Psoas muscle (tissue), 8 donors: ENCODE data around the gene RIMS1. TPM values are rescaled to one million over a fixed set of nuclear protein-coding genes. Genes with fewer than 3 reads are reported as not detected.

Experiments
- ATAC-seq, 4 donors: fragments of 200-7000 bp; cut with Tn5 transposase; one replicate each; pipeline ENCODE4 v1.9.1; 2020; ENCODE audit warnings: moderate library complexity in 3 of 4, mild to moderate bottlenecking in 2 of 4
- DNase-seq, 2 donors: peaks; one replicate each; pipeline ENCODE4 v3.0.0-alpha.2; 2020
- H3K27ac ChIP-seq: fragments of 200-600 bp; one replicate; pipeline ENCODE4 v1.8.0; 2022
- H3K27me3 ChIP-seq, 3 donors: fragments of 200-600 bp in 1 of 3; one replicate each; pipeline versions ENCODE4 v1.6.1 to v1.8.0; 2013 to 2022; ENCODE audit warnings: low read length in 2 of 3, mild to moderate bottlenecking in 2 of 3, moderate library complexity in 1 of 3; ENCODE audit not compliant: insufficient read depth in 3 of 3
- H3K36me3 ChIP-seq, 2 donors: fragments of 200-600 bp in 1 of 2; one replicate each; pipeline versions ENCODE4 v1.6.1 to v1.8.0; 2013 to 2022; ENCODE audit warnings: low read depth in 1 of 2, mild to moderate bottlenecking in 1 of 2, moderate library complexity in 1 of 2; ENCODE audit not compliant: insufficient read depth in 1 of 2
- H3K4me1 ChIP-seq: fragments of 200-600 bp; one replicate; pipeline ENCODE4 v1.8.0; 2022
- H3K4me3 ChIP-seq: fragments of 200-600 bp; one replicate; pipeline ENCODE4 v1.8.0; 2022; ENCODE audit warnings: mild to moderate bottlenecking
- H3K9me3 ChIP-seq: fragments of 200-600 bp; one replicate; pipeline ENCODE4 v1.8.0; 2022
- WGBS, 3 donors: extraction: QIAGEN DNeasy Blood & Tissue Kit; methylation state at CpG; one replicate each; pipeline versions ENCODE4 v1.1.6 to v1.1.7; 2013; 5-methylcytosine and 5-hydroxymethylcytosine counted together
- intact Hi-C, 2 donors: fragments of 100-400 bp; cut with DNase I; formaldehyde crosslinking; loops; one replicate each; pipeline versions ENCODE4 v1.11.0 to v1.14.2; 2022
- polyA plus RNA-seq, 3 donors: library from polyadenylated mRNA; stranded (reverse); fragments of 200-250 nt; gene quantifications; one replicate each; pipeline ENCODE4 v1.2.3, GENCODE V29; 2013
- total RNA-seq, 4 donors: library from RNA; stranded (reverse); fragmentation: NEBNext Ultra II Directional in 2 of 4; extraction: Animal tissue kit (Norgen Biotek cat#: 25700) in 2 of 4; gene quantifications; one replicate each; pipeline versions ENCODE4 v1.2.1 to v1.2.4, GENCODE V29; 2021 to 2023
- TF ChIP-seq, protein P1 (sequence below): fragments of 200-600 bp; IDR thresholded peaks from one replicate; pipeline ENCODE4 v1.8.0; 2022; ENCODE audit warnings: antibody characterized with exemption
- donor health status: healthy with polysubstance abuse.
- donor health status: DM: no; HTN: no; CAD: no; lungs with moderate emphysema.
- donor health status: Bipolar disorder and iron deficiency.
- donor health status: healthy.
- donor health status: DM: yes; HTN: yes; CAD: no.
- donor health status: DM: no; HTN: no; CAD: no.
- donor health status: DM: no; HTN: no; CAD: no.
- donor health status: DM: yes; HTN: yes; CAD: no.

The RIMS1 gene
- total and polyA plus RNA-seq, 7 donors, result 0.03 to 2.0 (median 0.22) TPM

DNA sequence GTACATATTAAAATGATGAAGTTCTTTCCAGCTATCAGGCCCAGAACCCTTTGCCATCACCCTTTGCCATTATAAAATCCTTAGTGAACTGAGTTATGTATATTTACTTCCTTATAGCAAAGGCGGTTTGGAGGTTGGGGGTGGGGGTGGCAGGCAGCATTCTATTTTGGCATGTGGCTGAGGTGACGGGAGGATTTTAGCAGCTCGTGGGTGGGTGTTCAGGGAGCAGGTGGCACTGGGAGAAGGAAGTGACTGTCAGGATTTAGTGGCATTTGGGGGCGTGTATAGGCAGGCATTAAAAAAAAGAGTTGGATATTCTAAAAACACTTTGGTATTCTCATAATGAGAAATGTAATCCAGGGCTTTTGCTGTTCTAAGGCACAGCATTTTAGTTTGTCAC, 150.7 kb downstream of the RIMS1 start:
- ATAC-seq (no peak), DNase-seq (no peak)
- no peaks in the 10 kb centered on the region for H3K27me3 ChIP-seq
- intact Hi-C loops, result no loop called here
- no peak overlapping the region for H3K27ac ChIP-seq
- TF ChIP-seq, protein P1, sequence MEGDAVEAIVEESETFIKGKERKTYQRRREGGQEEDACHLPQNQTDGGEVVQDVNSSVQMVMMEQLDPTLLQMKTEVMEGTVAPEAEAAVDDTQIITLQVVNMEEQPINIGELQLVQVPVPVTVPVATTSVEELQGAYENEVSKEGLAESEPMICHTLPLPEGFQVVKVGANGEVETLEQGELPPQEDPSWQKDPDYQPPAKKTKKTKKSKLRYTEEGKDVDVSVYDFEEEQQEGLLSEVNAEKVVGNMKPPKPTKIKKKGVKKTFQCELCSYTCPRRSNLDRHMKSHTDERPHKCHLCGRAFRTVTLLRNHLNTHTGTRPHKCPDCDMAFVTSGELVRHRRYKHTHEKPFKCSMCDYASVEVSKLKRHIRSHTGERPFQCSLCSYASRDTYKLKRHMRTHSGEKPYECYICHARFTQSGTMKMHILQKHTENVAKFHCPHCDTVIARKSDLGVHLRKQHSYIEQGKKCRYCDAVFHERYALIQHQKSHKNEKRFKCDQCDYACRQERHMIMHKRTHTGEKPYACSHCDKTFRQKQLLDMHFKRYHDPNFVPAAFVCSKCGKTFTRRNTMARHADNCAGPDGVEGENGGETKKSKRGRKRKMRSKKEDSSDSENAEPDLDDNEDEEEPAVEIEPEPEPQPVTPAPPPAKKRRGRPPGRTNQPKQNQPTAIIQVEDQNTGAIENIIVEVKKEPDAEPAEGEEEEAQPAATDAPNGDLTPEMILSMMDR, result no peak
- H3K4me3 ChIP-seq, result no peak overlapping the region
- no peaks in the 10 kb centered on the region for H3K4me1 ChIP-seq
- H3K9me3 ChIP-seq, result no peaks in the 10 kb centered on the region
- WGBS, 3 donors, result 26 to 30% (median 29%) methylated on average over 4 of the region's 4 CpGs
- no peaks in the 10 kb centered on the region for H3K36me3 ChIP-seq

DNA sequence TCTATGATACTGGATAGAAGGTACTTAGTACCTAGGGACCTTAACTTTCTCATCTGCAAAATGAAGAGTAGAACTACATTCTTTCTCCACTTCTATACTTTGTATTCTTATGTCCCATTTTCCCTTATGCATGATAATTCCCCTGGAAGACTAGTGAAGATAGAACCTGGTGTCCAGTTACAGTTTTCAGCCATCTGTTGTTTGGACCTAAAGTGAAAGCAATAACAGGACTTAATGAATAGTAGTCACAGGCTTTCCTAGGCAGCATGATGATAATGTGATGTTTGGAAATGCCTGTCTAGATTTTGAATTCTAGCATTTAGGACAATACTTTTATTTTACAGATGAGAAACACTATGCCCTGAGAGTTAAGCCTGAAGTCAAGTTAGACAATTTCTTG, 153.8 kb downstream of the RIMS1 start:
- TF ChIP-seq, protein P1, result no peak
- H3K36me3 ChIP-seq, result no peaks in the 10 kb centered on the region
- no peak overlapping the region for H3K27ac ChIP-seq
- H3K9me3 ChIP-seq, result no peaks in the 10 kb centered on the region
- H3K27me3 ChIP-seq, result no peaks in the 10 kb centered on the region
- no peaks in the 10 kb centered on the region for H3K4me1 ChIP-seq
- ATAC-seq (no peak), DNase-seq (no peak)
- H3K4me3 ChIP-seq, result no peak overlapping the region
- intact Hi-C loops, result no loop called here

DNA sequence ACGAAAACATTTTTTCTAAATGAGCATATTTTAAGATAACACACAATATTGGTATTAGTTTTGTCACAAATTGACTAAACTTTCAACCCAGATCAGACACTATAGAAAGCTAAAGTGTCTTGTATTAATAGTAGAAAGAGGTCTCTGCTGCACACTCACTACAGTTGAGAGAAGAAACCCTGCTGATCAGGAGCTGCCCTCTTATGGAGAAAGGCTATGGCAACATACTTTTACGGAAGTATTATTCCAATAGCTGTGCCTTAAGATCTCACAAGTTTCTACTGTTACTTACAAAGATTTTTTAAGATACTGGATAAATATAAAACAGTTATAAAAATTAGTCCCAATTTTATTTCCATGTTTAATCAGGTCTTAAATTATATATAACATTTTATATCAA, 155.7 kb downstream of the RIMS1 start:
- H3K36me3 ChIP-seq, result no peaks in the 10 kb centered on the region
- H3K27ac ChIP-seq, result no peak overlapping the region
- WGBS, 3 donors, result 71 to 86% (median 81%) methylated on average over 2 of the region's 2 CpGs
- intact Hi-C loops, result no loop called here
- no peaks in the 10 kb centered on the region for H3K4me1 ChIP-seq
- TF ChIP-seq, protein P1, result no peak
- DNase-seq (no peak), ATAC-seq (no peak)
- H3K4me3 ChIP-seq, result no peak overlapping the region
- no peaks in the 10 kb centered on the region for H3K27me3 ChIP-seq
- no peaks in the 10 kb centered on the region for H3K9me3 ChIP-seq

DNA sequence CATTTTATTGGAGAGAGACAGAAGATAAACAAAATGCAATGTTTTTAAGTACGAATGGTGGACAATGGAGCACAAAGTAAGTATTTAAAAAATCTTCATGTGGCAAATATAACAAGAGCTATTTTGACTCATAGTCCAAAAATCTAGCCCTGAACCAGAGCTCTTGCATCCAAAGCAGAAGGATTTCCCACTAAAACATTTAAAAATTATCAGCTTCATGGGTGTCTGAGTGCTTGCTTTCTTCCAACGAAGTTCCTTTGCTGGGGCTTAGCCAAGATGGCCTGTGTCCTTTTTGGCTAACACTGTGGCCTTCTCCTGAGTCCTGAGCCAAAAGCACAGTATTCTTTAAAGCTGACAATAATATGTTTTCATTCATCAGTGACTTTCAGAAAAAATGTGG, 161.7 kb downstream of the RIMS1 start:
- Histone ChIP-seq H3K27ac (no peak overlapping the region), H3K4me1 (no peaks in the 10 kb centered on the region), H3K4me3 (no peak overlapping the region), H3K36me3 (no peaks in the 10 kb centered on the region), H3K9me3 (no peaks in the 10 kb centered on the region), H3K27me3 (no peaks in the 10 kb centered on the region)
- intact Hi-C loops, result no loop called here
- no peak for DNase-seq
- 31 to 39% (median 34%) methylated on average over 2 of the region's 2 CpGs for WGBS, 3 donors
- ATAC-seq, result no peak
- TF ChIP-seq, protein P1, result no peak

GRCh38 chr6:72049376-72049775, 163.0 kb downstream of the RIMS1 start:
- no peak for DNase-seq
- TF ChIP-seq, protein P1, result no peak
- Histone ChIP-seq H3K4me1 (no peaks in the 10 kb centered on the region), H3K27ac (no peak overlapping the region), H3K36me3 (no peaks in the 10 kb centered on the region), H3K9me3 (no peaks in the 10 kb centered on the region), H3K27me3 (no peaks in the 10 kb centered on the region), H3K4me3 (no peak overlapping the region)
- ATAC-seq, result no peak
- intact Hi-C loops, result no loop called here
- WGBS, 3 donors, result 83 to 87% (median 85%) methylated on average over 3 of the region's 3 CpGs
